Effector memory CD8-positive, alpha-beta T cell (primary cell): ENCODE results near the gene B3GNT2.
"Not testable (repeated sequence)": the region's sequence is repeated elsewhere in the genome, so short reads cannot be mapped to it uniquely, and the experiment has no call there.

Source experiments
- ATAC-seq: fragments of 150-1000 bp; cut with Tn5 transposase; replicated peaks from 2 replicates; pipeline ENCODE4 v1.10.0; 2021; ENCODE audit warnings: mild to moderate bottlenecking, moderate library complexity
- DNase-seq, 3 experiments: peaks; one replicate each; pipeline ENCODE4 v3.0.0; 2021
- H3K27ac Mint-ChIP-seq, 2 donors: one replicate each; pipeline ENCODE4 v1.8.0; 2022; ENCODE audit warnings: mild to moderate bottlenecking in 2 of 2, mixed read lengths in 2 of 2, moderate library complexity in 2 of 2
- H3K27me3 Mint-ChIP-seq, 2 donors: one replicate each; pipeline ENCODE4 v1.8.0; 2022; ENCODE audit warnings: mixed read lengths in 2 of 2
- H3K36me3 Mint-ChIP-seq: one replicate; pipeline ENCODE4 v1.8.0; 2022; ENCODE audit warnings: mild to moderate bottlenecking, moderate library complexity, mixed read lengths; ENCODE audit not compliant: insufficient read depth
- H3K4me1 Mint-ChIP-seq, 2 donors: one replicate each; pipeline ENCODE4 v1.8.0; 2022; ENCODE audit warnings: low read depth in 2 of 2, mixed read lengths in 2 of 2
- H3K4me3 Mint-ChIP-seq, 2 donors: one replicate each; pipeline ENCODE4 v1.8.0; 2022; ENCODE audit warnings: mild to moderate bottlenecking in 2 of 2, mixed read lengths in 2 of 2, moderate library complexity in 2 of 2
- H3K9me3 Mint-ChIP-seq, 2 donors: one replicate each; pipeline ENCODE4 v1.8.0; 2022; ENCODE audit warnings: mixed read lengths in 2 of 2
- total RNA-seq, 9 experiments: gene quantifications; one replicate each; lab custom pipeline; 2026; lab: John Stamatoyannopoulos, UW

B3GNT2 gene
- 55.2 to 150 (median 66.7) reads per million in 9 experiments for total RNA-seq

- DNase-seq, result peak; percentile 75 to 83 (median 78)
- H3K9me3 Mint-ChIP-seq, result no peaks in the 10 kb centered on the region
These were observed at the start of gene B3GNT2 for GRCh38 chr2:62195421-62196277. B3GNT2 (plus strand) TSS chr2:62196115; CDS start chr2:62222221, 26,106 bp downstream.

GRCh38 chr2:62146790-62147189, 49.1 kb upstream of the B3GNT2 start:
- not testable (repeated sequence) for H3K9me3 Mint-ChIP-seq, H3K27me3 Mint-ChIP-seq, H3K36me3 Mint-ChIP-seq, H3K4me1 Mint-ChIP-seq, H3K4me3 Mint-ChIP-seq, DNase-seq, ATAC-seq, H3K27ac Mint-ChIP-seq

More at GRCh38 chr2:62195421-62196277, at the start of gene B3GNT2:
- Mint-ChIP-seq H3K27me3 (no peaks in the 10 kb centered on the region), H3K4me1 (peaks cover 28 to 31% of the 10 kb centered on the region in 2 donors), H3K4me3 (peak within 1 kb of the TSS; percentile 94 to 96), H3K27ac (peak within 1 kb of the TSS; percentile 87 to 94), H3K36me3 (peaks cover 23% of the 10 kb centered on the region)
- ATAC-seq, result peak; percentile 73

GRCh38 chr2:62147610-62148301, 48.2 kb upstream of the B3GNT2 start:
- no peak overlapping the region for H3K27ac Mint-ChIP-seq
- peaks cover 5% of the 10 kb centered on the region in 2 donors for H3K4me1 Mint-ChIP-seq
- H3K9me3 Mint-ChIP-seq, result no peaks in the 10 kb centered on the region
- H3K36me3 Mint-ChIP-seq, result no peaks in the 10 kb centered on the region
- ATAC-seq, result no peak
- DNase-seq, result no peak
- H3K27me3 Mint-ChIP-seq, result no peaks in the 10 kb centered on the region
- no peak overlapping the region for H3K4me3 Mint-ChIP-seq

GRCh38 chr2:62149708-62150107, 46.2 kb upstream of the B3GNT2 start:
- no peak for DNase-seq
- Mint-ChIP-seq H3K36me3 (no peaks in the 10 kb centered on the region), H3K27me3 (no peaks in the 10 kb centered on the region), H3K4me1 (peaks cover 5% of the 10 kb centered on the region in 2 donors), H3K4me3 (no peak overlapping the region), H3K27ac (no peak overlapping the region), H3K9me3 (no peaks in the 10 kb centered on the region)
- ATAC-seq, result no peak

- DNase-seq, result no peak
- Mint-ChIP-seq H3K27me3 (no peaks in the 10 kb centered on the region), H3K27ac (no peak overlapping the region), H3K4me1 (peaks cover 0 to 3% of the 10 kb centered on the region in 2 donors), H3K9me3 (no peaks in the 10 kb centered on the region), H3K4me3 (no peak overlapping the region), H3K36me3 (no peaks in the 10 kb centered on the region)
- no peak for ATAC-seq
These were observed 45.2 kb upstream of the B3GNT2 start for GRCh38 chr2:62150597-62151305.

- no peak overlapping the region for H3K4me3 Mint-ChIP-seq
These were observed 44.6 kb upstream of the B3GNT2 start for GRCh38 chr2:62151306-62151638.

GRCh38 chr2:62152000-62152399, 43.9 kb upstream of the B3GNT2 start:
- no peak overlapping the region for H3K4me3 Mint-ChIP-seq
- no peak for DNase-seq
- H3K36me3 Mint-ChIP-seq, result no peaks in the 10 kb centered on the region
- H3K27ac Mint-ChIP-seq, result no peak overlapping the region
- ATAC-seq, result no peak
- H3K27me3 Mint-ChIP-seq, result no peaks in the 10 kb centered on the region
- H3K4me1 Mint-ChIP-seq, result no peaks in the 10 kb centered on the region
- no peaks in the 10 kb centered on the region for H3K9me3 Mint-ChIP-seq

More at GRCh38 chr2:62151306-62151638, 44.6 kb upstream of the B3GNT2 start:
- H3K27me3 Mint-ChIP-seq, result no peaks in the 10 kb centered on the region
- no peaks in the 10 kb centered on the region for H3K9me3 Mint-ChIP-seq
- no peak for DNase-seq
- peaks cover 0 to 3% of the 10 kb centered on the region in 2 donors for H3K4me1 Mint-ChIP-seq
- H3K27ac Mint-ChIP-seq, result no peak overlapping the region
- H3K36me3 Mint-ChIP-seq, result no peaks in the 10 kb centered on the region
- ATAC-seq, result no peak

GRCh38 chr2:62156861-62157496, 38.9 kb upstream of the B3GNT2 start:
- DNase-seq (no peak), ATAC-seq (no peak)
- no peaks in the 10 kb centered on the region for H3K4me1 Mint-ChIP-seq
- no peak overlapping the region for H3K4me3 Mint-ChIP-seq
- H3K9me3 Mint-ChIP-seq, result no peaks in the 10 kb centered on the region
- H3K27me3 Mint-ChIP-seq, result no peaks in the 10 kb centered on the region
- H3K27ac Mint-ChIP-seq, result no peak overlapping the region
- no peaks in the 10 kb centered on the region for H3K36me3 Mint-ChIP-seq

- no peak for DNase-seq
- no peaks in the 10 kb centered on the region for H3K4me1 Mint-ChIP-seq
- H3K9me3 Mint-ChIP-seq, result no peaks in the 10 kb centered on the region
- no peaks in the 10 kb centered on the region for H3K36me3 Mint-ChIP-seq
- ATAC-seq, result no peak
- H3K4me3 Mint-ChIP-seq, result no peak overlapping the region
- no peak overlapping the region for H3K27ac Mint-ChIP-seq
- no peaks in the 10 kb centered on the region for H3K27me3 Mint-ChIP-seq
These were observed 37.3 kb upstream of the B3GNT2 start for GRCh38 chr2:62158444-62159121.

- not testable (repeated sequence) for H3K4me3 Mint-ChIP-seq, H3K27me3 Mint-ChIP-seq, H3K9me3 Mint-ChIP-seq, ATAC-seq, H3K4me1 Mint-ChIP-seq, H3K36me3 Mint-ChIP-seq, DNase-seq, H3K27ac Mint-ChIP-seq
These were observed 35.2 kb upstream of the B3GNT2 start for GRCh38 chr2:62160691-62161090.

- Mint-ChIP-seq H3K27me3 (no peaks in the 10 kb centered on the region), H3K4me3 (no peak overlapping the region), H3K27ac (no peak overlapping the region), H3K36me3 (no peaks in the 10 kb centered on the region), H3K9me3 (no peaks in the 10 kb centered on the region), H3K4me1 (no peaks in the 10 kb centered on the region)
- ATAC-seq (no peak), DNase-seq (no peak)
These were observed 32.6 kb upstream of the B3GNT2 start for GRCh38 chr2:62163106-62163831.

- no peaks in the 10 kb centered on the region for H3K36me3 Mint-ChIP-seq
- no peak for ATAC-seq
- DNase-seq, result no peak
- no peaks in the 10 kb centered on the region for H3K9me3 Mint-ChIP-seq
- no peaks in the 10 kb centered on the region for H3K4me1 Mint-ChIP-seq
- no peaks in the 10 kb centered on the region for H3K27me3 Mint-ChIP-seq
- H3K4me3 Mint-ChIP-seq, result no peak overlapping the region
- no peak overlapping the region for H3K27ac Mint-ChIP-seq
These were observed 32.1 kb upstream of the B3GNT2 start for GRCh38 chr2:62163834-62164233.
